K562 (cell line): Measurements from ENCODE around the gene SNCB.

Experiments used
- ATF6 ChIP-seq: sonication (generic); formaldehyde crosslinking; IDR thresholded peaks from 2 replicates; pipeline ENCODE4 v1.4.0; 2020; ENCODE audit warnings: mild to moderate bottlenecking, missing genetic modification reagents
- EP300 ChIP-seq: IDR thresholded peaks from 2 replicates; pipeline ENCODE4 v1.6.1; 2012; ENCODE audit warnings: low read length, improper control_type of control experiment
- GABPB1 ChIP-seq: sonication (generic); formaldehyde crosslinking; IDR thresholded peaks from 2 replicates; pipeline ENCODE4 v1.8.0; 2022; ENCODE audit warnings: mild to moderate bottlenecking, missing genetic modification reagents
- PHF20 ChIP-seq: fragments of 450-650 bp; IDR thresholded peaks from 2 replicates; pipeline ENCODE4 v1.6.1; 2018; ENCODE audit not compliant: partially characterized antibody
- POLR2A ChIP-seq: fragments of 450-650 bp; conservative IDR thresholded peaks from 2 replicates; pipeline ENCODE4 v1.6.1; 2016
- RFX5 ChIP-seq: IDR thresholded peaks from 2 replicates; pipeline ENCODE4 v1.6.1; 2011; ENCODE audit warnings: low read depth, mild to moderate bottlenecking, improper control_type of control experiment, low read length
- SIRT6 ChIP-seq: IDR thresholded peaks from one replicate; pipeline ENCODE4 v1.6.1; 2012; ENCODE audit warnings: low read depth, mild to moderate bottlenecking, control low read depth, inconsistent platforms, low read length, moderate library complexity
- ZFP91 ChIP-seq: sonication (generic); formaldehyde crosslinking; IDR thresholded peaks from 2 replicates; pipeline ENCODE4 v1.8.0; 2022; ENCODE audit warnings: mild to moderate bottlenecking, missing genetic modification reagents
- ZHX1 ChIP-seq: fragments of 150-350 bp; conservative IDR thresholded peaks from 2 replicates; pipeline ENCODE4 v1.6.1; 2014; ENCODE audit warnings: low read length
- ZKSCAN1 ChIP-seq: fragments of 150-350 bp; IDR thresholded peaks from 2 replicates; pipeline ENCODE4 v1.6.1; 2016; ENCODE audit warnings: low read depth, low read length
- ZNF639 ChIP-seq, 2 experiments: fragments of 200-800 bp in 1 of 2; sonication (Bioruptor generic) in 1 of 2; sonication (generic) in 1 of 2; formaldehyde crosslinking in 1 of 2; IDR thresholded peaks in 1 of 2; conservative IDR thresholded peaks in 1 of 2; 2 replicates each; pipeline versions ENCODE4 v1.5.0 to v1.6.1; 2016 to 2020; ENCODE audit warnings: missing compliant biosample characterization in 1 of 2, missing genetic modification characterization in 1 of 2, missing genetic modification reagents in 1 of 2
- TF ChIP-seq, protein P1 (sequence below), 3 experiments: IDR thresholded peaks in 2 of 3; conservative IDR thresholded peaks in 1 of 3; 2 replicates each; pipeline ENCODE4 v1.5.1; 2011 to 2012; ENCODE audit warnings: low read length in 3 of 3, mild to moderate bottlenecking in 3 of 3, control low read depth in 2 of 3, improper control_type of control experiment in 1 of 3, inconsistent platforms in 1 of 3, low read depth in 1 of 3, mixed read lengths in 1 of 3, moderate library complexity in 1 of 3; ENCODE audit not compliant: insufficient read depth in 2 of 3

DNA sequence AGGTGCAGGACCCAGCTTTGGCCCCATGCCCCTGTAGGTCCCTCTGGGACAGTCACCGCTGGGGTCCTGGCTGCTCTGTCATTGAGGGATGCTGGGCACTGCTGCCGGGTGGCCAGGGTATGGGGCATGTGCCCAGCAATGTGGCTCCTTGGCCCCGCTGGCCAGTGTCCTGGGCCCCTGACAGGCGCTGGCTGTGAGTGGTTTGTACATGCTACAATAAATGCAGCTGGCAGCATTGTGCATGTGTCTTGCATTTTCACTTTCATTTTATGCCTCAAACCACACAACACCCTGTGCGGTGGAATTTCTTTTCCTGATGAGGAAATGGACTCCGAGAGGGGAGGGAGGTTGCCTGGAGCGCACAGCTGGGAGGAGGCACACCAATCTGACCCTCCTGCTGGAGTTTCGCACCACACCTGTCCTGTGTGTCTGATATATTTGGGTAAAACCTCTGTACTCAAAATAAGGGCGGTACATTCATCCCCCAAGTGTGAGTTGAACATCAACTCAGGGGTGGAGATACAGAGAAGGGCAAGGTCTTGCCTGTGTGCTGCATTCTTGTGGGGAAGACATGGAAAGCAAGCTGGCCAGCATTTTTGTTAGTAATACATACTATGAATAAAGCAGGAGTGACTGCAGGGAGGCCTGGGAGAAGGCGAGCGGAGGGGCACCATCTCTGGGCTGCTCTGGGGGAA, 28.6 kb upstream of the SNCB start:
- TF ChIP-seq RFX5 (no peak), GABPB1 (CRISPR knock-in tag) (no peak), ZHX1 (no peak), PHF20 (no peak), ZKSCAN1 (no peak), ZFP91 (CRISPR knock-in tag) (no peak), SIRT6 (no peak), ZNF639 (CRISPR knock-in tag; conservative IDR thresholded peaks at IDR 0.05 in 1 of 2, IDR thresholded peaks at IDR 0.05 in 1 of 2) (no peak), ATF6 (CRISPR knock-in tag) (no peak), POLR2A (0 out of 2 replicates have a peak, but pooled peaks have one; percentile 5), EP300 (no peak)
- TF ChIP-seq, protein P1, sequence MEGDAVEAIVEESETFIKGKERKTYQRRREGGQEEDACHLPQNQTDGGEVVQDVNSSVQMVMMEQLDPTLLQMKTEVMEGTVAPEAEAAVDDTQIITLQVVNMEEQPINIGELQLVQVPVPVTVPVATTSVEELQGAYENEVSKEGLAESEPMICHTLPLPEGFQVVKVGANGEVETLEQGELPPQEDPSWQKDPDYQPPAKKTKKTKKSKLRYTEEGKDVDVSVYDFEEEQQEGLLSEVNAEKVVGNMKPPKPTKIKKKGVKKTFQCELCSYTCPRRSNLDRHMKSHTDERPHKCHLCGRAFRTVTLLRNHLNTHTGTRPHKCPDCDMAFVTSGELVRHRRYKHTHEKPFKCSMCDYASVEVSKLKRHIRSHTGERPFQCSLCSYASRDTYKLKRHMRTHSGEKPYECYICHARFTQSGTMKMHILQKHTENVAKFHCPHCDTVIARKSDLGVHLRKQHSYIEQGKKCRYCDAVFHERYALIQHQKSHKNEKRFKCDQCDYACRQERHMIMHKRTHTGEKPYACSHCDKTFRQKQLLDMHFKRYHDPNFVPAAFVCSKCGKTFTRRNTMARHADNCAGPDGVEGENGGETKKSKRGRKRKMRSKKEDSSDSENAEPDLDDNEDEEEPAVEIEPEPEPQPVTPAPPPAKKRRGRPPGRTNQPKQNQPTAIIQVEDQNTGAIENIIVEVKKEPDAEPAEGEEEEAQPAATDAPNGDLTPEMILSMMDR (IDR thresholded peaks at IDR 0.05 in 2 of 3, conservative IDR thresholded peaks at IDR 0.05 in 1 of 3; ENCODE audit: insufficient read depth in 2 of 3, low read depth in 1 of 3, low read length in 3 of 3): no peak
